GM11168 (cell line): ENCODE measurements around the gene SLFN14.
"Not testable (repeated sequence)": the region's sequence is repeated elsewhere in the genome, so short reads cannot be mapped to it uniquely, and the experiment has no call there.

Experiments
- in situ Hi-C: fragments of 300-500 bp; cut with MboI; formaldehyde crosslinking; loops from one replicate; pipeline ENCODE4 v1.12.0; 2022; ENCODE audit warnings: low sequenced_read_pairs; ENCODE audit not compliant: unreplicated experiment

The SLFN14 gene

GRCh38 chr17:35563181-35563580, 2.6 kb upstream of the SLFN14 start:
- in situ Hi-C loops = not testable (repeated sequence)

DNA sequence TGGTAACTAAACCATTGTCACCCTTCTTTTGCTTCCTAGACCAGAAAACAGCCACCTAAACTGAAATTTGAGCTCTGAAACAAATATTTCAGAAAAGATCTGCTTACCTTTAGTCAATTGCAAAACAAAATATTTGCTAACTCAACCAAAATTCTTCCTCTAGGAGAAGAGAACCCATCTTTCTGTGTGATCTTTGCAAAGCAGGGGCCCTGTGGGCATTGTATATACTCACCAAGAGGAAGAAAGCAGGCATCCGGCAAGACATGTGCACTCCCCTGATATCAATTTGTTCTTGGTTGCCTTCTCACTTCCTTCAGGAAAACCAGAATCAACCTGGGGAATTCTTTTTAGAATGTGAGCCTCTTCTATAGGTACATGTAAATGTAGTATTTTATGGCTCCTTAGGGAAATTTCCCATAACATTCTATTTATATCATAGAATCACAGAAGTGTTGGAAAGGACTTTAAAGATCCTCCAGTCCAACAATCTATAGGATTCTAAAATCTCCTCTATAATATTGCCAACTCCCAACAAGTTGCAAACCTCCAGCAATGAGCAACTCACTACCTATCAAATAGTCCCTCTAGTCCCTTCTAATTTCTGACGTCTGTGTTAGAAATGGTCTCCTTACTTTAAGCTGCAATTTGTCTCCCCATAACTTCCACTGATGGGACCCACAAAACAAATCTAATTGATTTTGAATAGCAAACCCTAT, 966 bp downstream of the SLFN14 start:
- in situ Hi-C loops = no loop called here

DNA sequence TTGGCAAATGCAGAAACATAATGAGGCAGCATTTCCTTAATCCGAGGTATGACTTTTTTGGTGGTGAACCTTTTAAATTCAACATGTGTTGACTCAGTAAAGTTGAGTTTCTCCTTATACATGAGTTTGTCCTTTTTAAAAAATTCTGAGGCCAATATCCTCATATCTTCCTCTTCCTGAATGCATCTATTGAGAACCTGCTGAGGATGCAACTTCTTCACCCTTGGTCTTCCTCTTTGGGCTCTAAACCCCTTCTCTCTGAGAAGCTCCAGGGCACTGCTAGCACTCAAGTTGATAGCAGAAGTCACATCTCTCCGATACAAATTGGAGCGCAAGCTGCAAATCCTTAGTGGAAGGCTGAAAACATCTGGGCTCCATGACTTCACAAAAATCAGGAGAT, 3.3 kb downstream of the SLFN14 start:
- in situ Hi-C loops = no loop called here

- in situ Hi-C loops = no loop called here
These were observed 4.9 kb downstream of the SLFN14 start for GRCh38 chr17:35555691-35556090.

DNA sequence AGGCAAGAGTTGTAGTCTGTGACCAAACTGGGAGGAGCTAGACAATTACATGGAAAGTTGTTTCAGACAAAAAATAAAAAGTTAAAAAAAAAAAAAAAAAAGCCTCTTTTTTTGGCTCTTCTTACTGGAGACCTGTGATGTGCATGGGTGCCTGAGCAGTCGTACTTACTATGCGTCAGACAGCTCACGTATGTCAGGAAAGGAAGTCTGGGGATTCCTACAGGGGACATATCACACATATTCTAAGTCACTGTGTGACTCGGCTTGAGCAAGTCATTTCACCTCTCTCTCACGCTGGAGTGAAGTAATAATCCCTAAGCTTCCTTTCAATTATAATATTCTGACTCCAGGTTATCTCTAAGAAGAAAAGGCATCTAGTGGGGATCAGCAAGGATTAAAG, 6.0 kb downstream of the SLFN14 start:
- in situ Hi-C loops = no loop called here

GRCh38 chr17:35553310-35553709, 7.3 kb downstream of the SLFN14 start:
- in situ Hi-C loops = no loop called here

DNA sequence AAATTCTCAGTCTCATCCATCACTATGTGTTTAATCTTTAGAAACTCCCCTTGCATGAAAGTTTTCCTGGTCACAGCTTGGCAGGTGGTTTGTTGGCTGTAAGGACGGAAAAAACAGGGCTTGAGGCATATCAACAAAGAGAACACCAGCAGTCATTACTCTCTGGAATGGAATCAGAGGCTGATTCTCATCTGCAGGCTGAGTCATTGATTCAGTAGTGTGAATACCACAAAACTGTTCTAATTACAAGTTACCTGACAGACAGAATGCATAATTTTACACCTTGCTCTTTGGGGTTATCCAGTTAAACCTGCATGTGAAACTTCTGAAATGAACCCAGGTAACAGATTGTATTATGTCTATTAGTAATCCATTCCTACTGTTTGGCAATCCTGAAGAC, 11.6 kb downstream of the SLFN14 start:
- in situ Hi-C loops = no loop called here

DNA sequence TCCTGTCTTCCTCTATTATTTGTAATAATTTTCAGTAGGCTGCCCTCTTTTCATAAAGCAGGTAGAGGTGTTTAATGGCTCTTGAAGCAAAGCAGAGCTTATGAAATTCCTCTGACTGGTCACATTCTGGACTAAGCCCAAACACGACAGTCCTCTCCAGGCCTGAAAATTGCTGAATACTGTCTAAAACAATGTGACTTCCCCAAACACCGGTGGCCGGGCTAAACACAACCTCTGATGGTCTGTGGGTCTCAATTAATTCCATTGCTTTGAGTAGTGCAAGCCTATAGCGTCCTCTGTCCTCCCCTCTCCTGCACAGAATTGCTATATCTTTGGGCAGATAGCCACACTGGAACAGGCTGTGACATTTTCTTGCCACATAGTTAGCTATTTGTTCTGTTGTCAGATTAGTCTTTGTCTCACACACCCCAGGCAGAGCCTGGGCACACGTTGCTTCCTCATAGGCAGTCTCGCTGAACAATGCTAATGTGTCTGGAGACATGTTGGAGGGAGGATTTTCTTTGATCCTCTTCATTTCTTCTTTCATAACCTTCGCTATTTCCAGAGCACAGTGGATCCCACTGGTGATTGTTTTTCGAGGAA, 12.3 kb downstream of the SLFN14 start:
- in situ Hi-C loops = no loop called here

- in situ Hi-C loops = no loop called here
These were observed 14.1 kb downstream of the SLFN14 start for GRCh38 chr17:35546487-35546886.

GRCh38 chr17:35545150-35545549, 15.5 kb downstream of the SLFN14 start:
- in situ Hi-C loops = no loop called here

- in situ Hi-C loops = no loop called here
These were observed 16.8 kb downstream of the SLFN14 start for GRCh38 chr17:35543856-35544255.

DNA sequence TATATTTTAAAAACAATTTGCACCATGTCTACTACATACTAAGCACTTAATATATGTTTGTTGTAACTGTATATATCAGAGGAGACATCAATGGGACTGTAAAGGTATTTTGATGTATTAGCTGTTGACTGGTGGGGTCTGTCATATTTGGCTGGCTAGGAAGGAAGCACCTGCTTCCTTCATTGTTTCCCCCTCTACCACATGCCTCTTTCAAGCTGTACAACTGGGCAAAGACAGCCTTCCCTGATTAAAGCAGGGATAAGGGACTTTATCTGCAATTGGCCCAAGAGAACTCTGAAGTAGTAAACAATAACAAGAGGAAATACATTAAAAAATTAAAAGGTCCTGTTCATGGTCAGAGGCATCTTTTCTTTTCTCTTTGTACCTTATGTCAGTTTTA, 17.6 kb downstream of the SLFN14 start:
- in situ Hi-C loops = no loop called here

- in situ Hi-C loops = no loop called here
These were observed 19.2 kb downstream of the SLFN14 start for GRCh38 chr17:35541434-35541833.

GRCh38 chr17:35540589-35541404, 19.8 kb downstream of the SLFN14 start:
- in situ Hi-C loops = no loop called here

GRCh38 chr17:35539659-35540026, 21.0 kb downstream of the SLFN14 start:
- in situ Hi-C loops = loop anchor here (5.0 to 10.0 kb wide), 3 partner anchors 105 to 375 kb away; partner anchors contain the start of gene SLFN12

DNA sequence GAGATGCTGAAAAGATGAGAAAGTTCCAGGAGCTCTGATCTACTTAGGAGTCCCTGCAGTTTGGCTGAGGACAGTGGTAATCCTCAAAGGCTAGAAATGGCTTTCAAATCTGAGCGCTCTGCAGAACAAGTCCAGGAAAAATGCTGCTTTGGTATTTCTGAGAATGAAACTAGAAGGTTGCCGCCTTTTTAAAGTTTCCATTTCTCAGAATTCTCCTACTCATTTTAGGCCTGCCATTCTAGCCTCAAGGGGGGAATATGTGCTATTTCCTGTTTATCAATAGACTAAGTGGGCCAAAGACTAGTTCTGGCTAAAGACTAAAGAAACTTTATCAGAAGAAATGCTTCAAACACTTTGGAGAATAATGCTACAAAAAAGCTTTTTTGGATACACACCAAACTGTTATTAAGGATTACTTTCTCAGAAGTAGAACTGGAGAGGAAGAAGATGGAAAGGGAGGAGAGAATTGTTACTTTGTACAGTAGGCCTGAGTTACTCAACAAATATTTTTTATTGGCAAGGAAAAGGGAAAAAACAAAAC, 22.9 kb downstream of the SLFN14 start, which contains the start of gene SLFN12L:
Gene SLFN12L, minus strand, starts transcription at position 78 of the 541 bp plus-strand sequence. CDS start 15,314 bp downstream, outside the sequence.
- in situ Hi-C loops = loop anchor here (5.0 to 10.0 kb wide), 3 partner anchors 103 to 373 kb away; partner anchors contain the start of gene SLFN12

DNA sequence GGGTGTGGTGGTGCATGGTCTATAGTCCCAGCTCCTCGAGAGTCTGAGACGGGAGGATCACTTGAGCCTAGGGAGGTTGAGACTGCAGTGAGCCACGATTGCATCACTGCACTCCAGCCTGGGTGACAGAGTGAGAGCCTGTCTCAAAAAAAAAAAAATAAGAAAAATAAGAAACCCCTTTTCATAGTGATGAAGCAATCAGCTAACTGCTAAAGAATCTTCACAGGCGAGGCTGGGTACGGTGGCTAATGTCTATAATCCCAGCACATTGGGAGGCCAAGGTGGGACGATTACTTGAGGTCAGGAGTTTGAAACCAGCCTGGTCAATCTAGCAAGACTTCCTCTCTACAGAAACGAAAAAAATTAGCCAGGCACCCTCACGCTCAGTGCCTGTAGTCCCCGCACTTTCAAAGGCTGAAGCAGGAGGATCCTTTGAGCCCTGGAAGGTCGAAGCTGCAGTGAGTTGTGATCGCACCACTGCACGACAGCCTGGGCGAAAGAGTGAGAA, 23.9 kb downstream of the SLFN14 start:
- in situ Hi-C loops = loop anchor here (5.0 to 10.0 kb wide), 3 partner anchors 102 to 372 kb away; partner anchors contain the start of gene SLFN12

DNA sequence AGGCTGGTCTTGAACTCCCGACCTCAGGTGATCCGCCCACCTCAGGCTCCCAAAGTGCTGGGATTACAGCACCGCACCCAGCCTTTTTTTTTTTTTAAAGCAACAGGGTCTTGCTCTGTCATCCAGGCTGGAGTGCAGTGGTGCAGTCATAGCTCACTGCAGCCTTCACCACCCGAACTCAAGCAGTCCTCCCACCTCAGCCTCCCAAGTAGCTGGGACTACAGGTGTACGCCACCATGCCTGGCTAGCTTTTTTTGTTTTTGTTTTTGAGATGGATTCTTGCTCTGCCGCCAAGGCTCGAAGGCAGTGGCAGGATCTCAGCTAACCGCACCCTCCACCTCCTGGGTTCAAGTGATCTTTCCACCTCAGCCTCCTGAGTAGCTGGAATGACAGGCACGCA, 25.2 kb downstream of the SLFN14 start:
- in situ Hi-C loops = loop anchor here (5.0 to 10.0 kb wide), 3 partner anchors 101 to 371 kb away; partner anchors contain the start of gene SLFN12

DNA sequence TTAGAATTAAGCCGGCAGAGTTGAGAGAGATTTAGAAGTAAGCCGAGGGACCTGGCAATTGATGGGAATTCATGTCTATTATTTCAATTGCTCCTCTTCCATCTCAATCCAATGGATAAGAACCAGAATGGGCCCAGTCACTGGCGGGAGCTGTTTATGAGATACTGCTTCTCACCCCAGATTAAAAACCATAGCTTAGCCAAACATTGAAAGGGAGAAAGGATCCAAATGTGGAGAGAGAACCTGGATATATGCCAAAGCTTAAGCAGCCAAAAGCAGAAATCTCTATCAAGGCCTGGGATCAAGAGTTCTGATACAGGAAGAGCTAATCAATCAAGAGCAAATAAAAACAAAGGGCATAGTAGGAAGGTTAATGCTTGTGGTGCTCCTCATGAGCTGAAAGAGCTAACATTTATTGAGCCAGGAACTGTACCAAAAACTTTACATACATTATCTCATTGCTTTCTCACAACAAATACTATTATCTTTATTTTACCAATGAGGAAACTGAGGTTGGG, 26.0 kb downstream of the SLFN14 start:
- in situ Hi-C loops = loop anchor here (5.0 to 10.0 kb wide), 3 partner anchors 100 to 370 kb away; partner anchors contain the start of gene SLFN12

DNA sequence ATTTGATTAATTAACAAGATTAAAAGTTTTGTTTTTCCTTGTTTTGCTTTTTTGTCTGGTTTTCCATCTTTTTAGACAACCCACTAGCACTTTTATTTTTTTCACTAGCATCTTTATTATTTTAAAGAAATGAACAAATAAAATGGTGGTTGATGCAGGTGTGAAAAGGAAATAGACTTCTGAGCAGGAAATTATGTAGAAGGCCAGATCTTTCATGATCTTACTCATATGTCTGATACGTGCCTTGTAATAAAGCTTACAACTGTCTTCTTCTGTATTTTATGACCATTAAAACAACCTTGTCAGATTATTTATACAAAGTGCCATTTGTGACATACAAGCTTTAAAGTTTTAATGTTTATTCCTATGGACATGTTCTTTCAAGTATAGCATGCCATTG, 29.5 kb downstream of the SLFN14 start:
- in situ Hi-C loops = loop anchor here (10.0 kb wide), 2 partner anchors 96 to 366 kb away; partner anchors contain the start of gene SLFN12
